NOMO-1 (cell line): ENCODE results near the gene ZMYM5.
"Not testable (repeated sequence)": the region's sequence is repeated elsewhere in the genome, so short reads cannot be mapped to it uniquely, and the experiment has no call there.

ENCODE experiments used
- DNase-seq, 2 experiments: peaks; one replicate each; lab custom pipeline; 2025; ENCODE audit not compliant: unreplicated experiment in 2 of 2; lab: John Stamatoyannopoulos, UW

ZMYM5 gene

GRCh38 chr13:19822673-19823072, 40.8 kb downstream of the ZMYM5 start:
- no peak for DNase-seq

- DNase-seq, result no peak
These were observed 45.1 kb downstream of the ZMYM5 start for GRCh38 chr13:19818223-19818842.

GRCh38 chr13:19817510-19818158, 45.8 kb downstream of the ZMYM5 start:
- DNase-seq, result no peak

GRCh38 chr13:19817106-19817505, 46.3 kb downstream of the ZMYM5 start:
- no peak for DNase-seq

- not testable (repeated sequence) for DNase-seq
These were observed 47.6 kb downstream of the ZMYM5 start for GRCh38 chr13:19815842-19816241.

- DNase-seq, result no peak
These were observed 52.2 kb downstream of the ZMYM5 start for GRCh38 chr13:19810996-19811881.

- no peak for DNase-seq
These were observed 53.3 kb downstream of the ZMYM5 start for GRCh38 chr13:19810151-19810550.

GRCh38 chr13:19805765-19806164, 57.7 kb downstream of the ZMYM5 start:
- DNase-seq, result no peak

GRCh38 chr13:19795956-19796355, 67.5 kb downstream of the ZMYM5 start:
- DNase-seq, result peak in 1 of 2 experiments; percentile 36

- DNase-seq, result no peak
These were observed 68.8 kb downstream of the ZMYM5 start for GRCh38 chr13:19794631-19795030.

- DNase-seq, result no peak
These were observed 71.4 kb downstream of the ZMYM5 start for GRCh38 chr13:19791953-19792537.

- DNase-seq, result peak; percentile 99
These were observed 80.4 kb downstream of the ZMYM5 start, which contains the start of gene PSPC1 for GRCh38 chr13:19782727-19783682. PSPC1 (minus strand) TSS chr13:19782945; CDS start chr13:19782757, 188 bp downstream.

GRCh38 chr13:19782049-19782726, 81.3 kb downstream of the ZMYM5 start:
- DNase-seq, result peak; percentile 55 to 61

- DNase-seq, result no peak
These were observed 81.9 kb downstream of the ZMYM5 start for GRCh38 chr13:19781526-19781925.

- not testable (repeated sequence) for DNase-seq
These were observed 82.6 kb downstream of the ZMYM5 start for GRCh38 chr13:19780753-19781418.
